Liver (tissue), 3 donors: ENCODE data around the gene SNAP47.

ENCODE experiments used
- ATF3 ChIP-seq: IDR thresholded peaks from 2 replicates; pipeline ENCODE4 v1.6.1; 2016; ENCODE audit warnings: antibody characterized with exemption
- CTCF ChIP-seq: fragments of 150-350 bp; IDR thresholded peaks from 2 replicates; pipeline ENCODE4 v1.5.1; 2017; ENCODE audit warnings: improper control_type of control experiment, low read depth, low read length; ENCODE audit not compliant: missing input control
- EGR1 ChIP-seq, 2 donors: IDR thresholded peaks; 2 replicates each; pipeline ENCODE4 v1.6.1; 2016 to 2018; ENCODE audit warnings: antibody characterized with exemption in 2 of 2, low read depth in 2 of 2
- FOXA1 ChIP-seq: IDR thresholded peaks from 2 replicates; pipeline ENCODE4 v1.6.1; 2016; ENCODE audit warnings: antibody characterized with exemption
- JUND ChIP-seq, 2 donors: IDR thresholded peaks; 2 replicates each; pipeline ENCODE4 v1.6.1; 2016; ENCODE audit warnings: antibody characterized with exemption in 2 of 2
- MAX ChIP-seq: IDR thresholded peaks from 2 replicates; pipeline ENCODE4 v1.6.1; 2016; ENCODE audit warnings: antibody characterized with exemption
- NR2F2 ChIP-seq: IDR thresholded peaks from 2 replicates; pipeline ENCODE4 v1.6.1; 2016; ENCODE audit warnings: antibody characterized with exemption
- RAD21 ChIP-seq, 2 donors: IDR thresholded peaks; 2 replicates each; pipeline ENCODE4 v1.6.1; 2016; ENCODE audit warnings: antibody characterized with exemption in 2 of 2, mild to moderate bottlenecking in 2 of 2
- REST ChIP-seq: IDR thresholded peaks from 2 replicates; pipeline ENCODE4 v1.6.1; 2016; ENCODE audit warnings: antibody characterized with exemption, mild to moderate bottlenecking
- RXRA ChIP-seq, 2 donors: IDR thresholded peaks; 2 replicates each; pipeline ENCODE4 v1.6.1; 2017 to 2018; ENCODE audit warnings: antibody characterized with exemption in 2 of 2, mild to moderate bottlenecking in 1 of 2
- SP1 ChIP-seq: IDR thresholded peaks from 2 replicates; pipeline ENCODE4 v1.6.1; 2018; ENCODE audit warnings: antibody characterized with exemption, mild to moderate bottlenecking
- TAF1 ChIP-seq: conservative IDR thresholded peaks from 2 replicates; pipeline ENCODE4 v1.6.1; 2016; ENCODE audit warnings: antibody characterized with exemption, mild to moderate bottlenecking
- YY1 ChIP-seq: IDR thresholded peaks from 2 replicates; pipeline ENCODE4 v1.6.1; 2016; ENCODE audit warnings: antibody characterized with exemption, mild to moderate bottlenecking
- ZBTB33 ChIP-seq: IDR thresholded peaks from 2 replicates; pipeline ENCODE4 v1.6.1; 2016; ENCODE audit warnings: antibody characterized with exemption
- donor health status: healthy.
- donor health status: healthy.

- TF ChIP-seq JUND (IDR thresholded peaks at IDR 0.05), result no peak
- TF ChIP-seq REST, result no peak
- TF ChIP-seq CTCF, result no peak
- no peak for TF ChIP-seq MAX
- TF ChIP-seq TAF1, result no peak
- no peak for TF ChIP-seq RXRA (IDR thresholded peaks at IDR 0.05)
- TF ChIP-seq ZBTB33, result no peak
- no peak for TF ChIP-seq YY1
- TF ChIP-seq EGR1 (IDR thresholded peaks at IDR 0.05; ENCODE audit: low read depth in 2 of 2), result no peak
- no peak for TF ChIP-seq RAD21 (IDR thresholded peaks at IDR 0.05)
- no peak for TF ChIP-seq ATF3
- no peak for TF ChIP-seq FOXA1
- no peak for TF ChIP-seq NR2F2
- TF ChIP-seq SP1, result no peak
These were observed 73.8 kb downstream of the SNAP47 start for GRCh38 chr1:227809026-227809425.
